Hematopoietic multipotent progenitor cell treated with erythropoietin and hydrocortisone succinate and interleukin-3 and kit ligand, for 17 days (in vitro differentiated cells): ENCODE data around the gene OR1B1.
"Not testable (repeated sequence)": the region's sequence is repeated elsewhere in the genome, so short reads cannot be mapped to it uniquely, and the experiment has no call there.

ENCODE experiments used
- DNase-seq: peaks from one replicate; pipeline ENCODE4 v3.0.0-alpha.2; 2015; ENCODE audit warnings: low spot score

OR1B1 gene

DNA sequence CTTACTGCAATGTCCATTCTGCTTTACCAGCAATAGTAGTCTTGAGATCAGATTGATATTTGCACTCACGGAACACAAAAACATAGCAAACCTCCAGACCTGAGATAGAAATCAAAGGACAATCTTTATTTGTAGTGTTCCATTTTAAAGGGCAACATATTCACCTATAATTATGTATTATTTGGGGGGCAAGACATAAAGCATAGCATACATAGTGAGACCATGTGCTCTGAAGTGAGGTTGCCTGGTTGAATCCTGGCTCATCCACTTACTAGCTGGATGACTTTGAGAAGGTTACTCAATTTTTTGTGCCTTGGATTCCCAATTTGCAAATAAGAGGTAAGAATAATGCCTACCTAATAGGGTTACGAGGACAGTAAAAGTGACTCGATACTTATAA is at the start of gene OR1B1:
Gene OR1B1, minus strand, starts transcription at position 101 of the 400 bp plus-strand sequence.
- DNase-seq = no peak

DNA sequence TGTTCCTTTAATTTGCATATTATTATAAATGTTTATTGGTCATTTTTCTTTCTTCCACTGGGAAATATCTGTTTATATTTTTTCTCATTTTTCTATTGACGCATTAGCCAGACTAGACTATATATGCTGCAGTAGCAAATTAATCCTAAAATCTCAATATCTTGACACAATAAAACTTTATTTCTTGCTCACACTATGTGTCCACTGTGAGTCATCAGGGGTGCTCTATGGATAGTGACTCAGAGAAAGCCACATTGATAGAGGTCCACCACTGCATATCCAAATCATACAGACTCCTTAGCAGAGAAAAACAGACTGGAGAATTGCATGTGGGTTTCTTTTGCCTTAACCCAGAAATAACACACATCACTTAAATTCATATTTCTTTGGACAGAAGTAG is 38.3 kb upstream of the OR1B1 start:
- no peak for DNase-seq

DNA sequence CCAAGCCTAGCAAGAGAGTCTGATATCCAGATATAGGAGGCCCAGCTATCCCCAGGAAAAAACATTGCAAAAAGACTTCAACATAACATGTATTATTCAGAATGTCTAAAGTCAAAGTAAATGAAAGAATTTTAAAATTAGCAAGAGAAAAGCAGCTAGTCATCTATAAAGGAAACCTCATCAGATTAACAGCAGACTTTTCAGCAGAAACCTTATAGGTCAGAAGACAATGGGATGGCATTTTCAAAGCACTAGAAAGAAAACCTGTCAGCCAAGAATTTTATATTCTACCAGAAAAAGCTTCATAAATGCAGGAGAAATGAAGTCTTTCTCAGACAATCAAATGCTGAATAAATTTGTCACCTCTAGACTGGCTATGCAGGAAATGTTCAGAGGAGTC is 27.4 kb upstream of the OR1B1 start:
- DNase-seq = no peak

DNA sequence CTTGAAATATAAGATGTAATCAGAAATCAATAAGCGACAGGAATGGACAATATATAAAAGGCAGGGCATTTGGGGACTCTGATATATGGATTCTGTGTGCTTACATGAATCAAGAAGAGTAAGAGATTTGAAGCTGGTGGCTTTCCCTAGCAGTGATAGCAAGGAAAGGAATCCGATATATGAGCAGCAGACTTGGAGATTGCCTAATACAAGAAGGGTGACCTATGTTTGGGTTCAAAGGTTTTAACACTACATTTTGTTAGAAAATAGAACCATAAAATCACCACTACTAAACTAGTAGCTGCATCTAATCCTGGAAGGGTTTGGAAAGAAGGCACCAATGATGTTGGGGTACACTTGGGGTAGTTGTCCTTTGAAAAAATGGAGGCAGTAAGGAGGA is 15.1 kb upstream of the OR1B1 start:
- DNase-seq = no peak

DNA sequence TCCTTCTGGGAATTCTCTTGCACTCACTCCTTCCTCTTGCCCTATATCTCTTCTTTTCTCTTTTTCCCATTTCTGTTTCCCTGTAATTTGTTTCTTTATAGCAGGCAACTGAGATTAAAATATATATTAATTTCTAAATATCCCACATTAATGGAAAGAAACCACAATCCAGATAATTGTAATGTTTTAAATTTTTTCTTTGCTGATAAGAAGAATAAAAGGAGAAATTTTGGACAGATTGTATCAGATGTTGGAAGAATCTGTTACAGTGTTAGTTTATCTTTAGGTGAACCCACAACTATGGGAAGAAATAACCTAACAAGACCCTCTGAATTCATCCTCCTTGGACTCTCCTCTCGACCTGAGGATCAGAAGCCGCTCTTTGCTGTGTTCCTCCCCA is 4.0 kb upstream of the OR1B1 start, which contains the start of gene OR1L1:
Gene OR1L1, plus strand, starts transcription at position 301 of the 400 bp plus-strand sequence. Its CDS starts 0 bp downstream, at position 301.
- DNase-seq = no peak

DNA sequence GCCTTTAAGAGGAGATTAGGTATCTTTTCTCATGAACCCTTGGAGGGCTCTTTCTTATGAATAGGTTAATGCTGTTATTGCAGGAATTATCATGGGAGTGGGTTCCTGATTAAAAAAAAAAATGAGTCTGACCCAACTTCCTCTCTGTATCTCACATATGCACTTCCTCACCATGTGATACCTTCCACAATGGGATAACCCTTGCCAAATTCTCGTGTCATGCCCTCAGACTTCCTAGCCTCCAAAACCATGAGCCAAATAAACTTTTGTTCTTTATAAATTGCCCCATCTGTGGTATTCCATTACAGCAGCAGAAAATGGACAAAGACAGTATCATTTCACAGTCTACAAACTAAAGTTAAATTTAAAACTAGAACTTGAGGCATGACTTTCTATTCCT is 1.0 kb downstream of the OR1B1 start:
- DNase-seq = no peak

DNA sequence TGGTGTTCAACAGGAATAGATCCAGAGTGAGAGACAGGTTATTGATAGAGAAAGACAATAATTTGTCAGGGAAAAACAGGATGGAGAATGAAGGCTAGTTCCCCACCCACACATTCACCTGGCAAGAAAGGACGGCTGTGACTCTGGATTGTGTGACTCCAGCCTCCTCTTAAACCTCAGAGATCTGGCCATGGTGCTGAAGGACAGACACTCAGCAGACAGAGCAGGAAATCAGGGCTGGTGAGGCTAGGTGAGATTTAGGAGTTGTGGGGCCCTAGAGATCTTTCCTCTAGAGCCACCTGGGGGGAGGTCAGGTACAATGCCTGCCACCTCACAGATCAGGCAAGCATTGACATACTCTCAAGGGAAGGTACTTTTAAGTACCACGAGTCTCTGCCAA is 15.2 kb downstream of the OR1B1 start:
- DNase-seq = no peak

DNA sequence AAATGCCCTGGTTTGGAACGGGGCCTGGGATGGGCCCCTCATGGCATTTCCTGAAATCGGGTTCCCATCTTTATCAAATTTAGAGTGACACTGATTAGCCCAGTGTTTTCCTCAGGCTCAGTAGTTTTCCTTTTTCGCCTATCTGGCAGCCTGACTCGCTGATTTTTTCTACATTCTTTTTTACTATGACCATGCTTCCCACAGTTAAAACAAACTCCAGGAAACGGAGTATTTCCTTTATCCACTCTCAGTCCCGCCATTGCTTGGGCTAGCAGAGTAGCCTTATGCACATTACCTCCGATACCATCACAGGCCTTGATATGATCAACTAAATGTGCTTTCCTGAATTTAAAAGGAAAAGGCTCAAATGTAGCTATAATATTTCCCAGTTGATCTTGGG is 37.4 kb downstream of the OR1B1 start:
- DNase-seq = no peak

DNA sequence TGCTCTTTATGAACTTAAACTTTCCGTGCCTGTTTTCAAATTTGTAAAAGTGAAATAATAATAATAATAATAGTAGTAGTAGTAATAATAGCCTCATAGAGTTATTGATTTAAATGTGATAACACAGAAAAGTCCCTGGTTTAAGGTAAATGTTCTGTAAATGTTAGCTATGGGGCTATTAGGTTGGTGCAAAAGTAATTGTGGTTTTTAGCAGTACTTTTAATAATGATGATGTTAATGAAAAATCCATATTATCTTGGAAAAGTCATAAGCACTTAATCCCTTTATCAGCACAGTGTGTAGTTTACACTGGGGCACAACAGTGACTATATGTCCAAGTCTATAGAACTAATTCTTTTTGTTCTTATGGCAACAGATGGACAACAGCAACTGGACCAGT is 43.1 kb downstream of the OR1B1 start, which contains the start of gene OR1Q1:
Gene OR1Q1, plus strand, starts transcription at position 377 of the 400 bp plus-strand sequence. Its CDS starts 0 bp downstream, at position 377.
- no peak for DNase-seq

DNA sequence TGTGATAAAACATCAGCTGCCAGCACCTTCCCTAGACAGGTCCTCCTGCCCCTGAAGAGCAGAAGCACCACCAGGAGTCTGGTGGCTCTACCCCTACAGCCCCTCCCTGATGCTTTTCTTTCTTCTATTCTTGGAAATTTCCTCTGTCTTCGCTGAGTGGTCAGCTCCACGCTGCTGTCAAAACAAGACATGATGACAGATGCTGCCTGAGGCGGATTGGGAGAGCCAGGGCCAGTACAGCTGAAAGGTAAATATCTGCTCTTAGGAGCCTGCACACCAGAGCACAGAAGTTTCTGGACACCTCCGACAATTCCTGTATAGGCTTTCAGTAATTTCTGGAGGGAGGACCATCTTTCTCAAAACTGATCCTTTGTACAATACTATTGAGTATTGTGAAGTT is 47.6 kb downstream of the OR1B1 start:
- no peak for DNase-seq

DNA sequence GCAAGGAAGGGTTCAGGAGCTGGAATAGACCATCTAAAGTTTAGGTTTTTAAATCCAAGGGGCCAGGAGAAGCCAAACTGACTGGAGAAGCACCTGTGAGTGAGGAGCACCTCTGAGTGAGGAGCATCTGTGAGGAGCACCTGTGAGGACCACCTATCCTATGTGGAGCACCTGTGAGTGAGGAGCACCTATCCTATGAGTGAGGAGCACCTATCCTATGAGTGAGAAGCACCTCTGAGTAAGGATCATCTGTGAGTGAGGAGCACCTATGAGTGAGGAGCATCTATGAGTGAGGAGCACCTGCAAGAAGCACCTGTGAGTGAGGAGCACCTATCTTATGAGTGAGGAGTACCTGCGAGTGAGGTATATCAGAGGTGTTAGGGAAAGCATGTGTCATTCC is 50.8 kb downstream of the OR1B1 start:
- DNase-seq = no peak

DNA sequence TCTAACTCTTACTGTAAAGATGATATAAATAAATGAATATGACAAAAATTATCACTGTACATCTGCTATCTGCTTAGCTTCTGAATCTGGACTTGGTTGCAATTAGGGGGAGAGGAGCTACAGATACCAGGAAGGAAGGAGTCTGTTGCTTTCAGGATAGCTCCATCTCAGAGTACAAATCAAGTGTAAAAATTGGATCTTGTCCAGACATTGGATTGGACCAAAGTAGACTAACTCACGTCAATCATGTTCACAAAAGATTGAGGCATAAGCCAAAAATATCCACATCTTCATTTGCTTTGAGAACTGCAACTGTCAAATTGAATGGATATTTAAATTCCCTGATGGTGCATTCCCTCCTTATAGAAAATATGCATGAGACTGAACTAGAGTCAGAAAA is 51.7 kb downstream of the OR1B1 start:
- no peak for DNase-seq

DNA sequence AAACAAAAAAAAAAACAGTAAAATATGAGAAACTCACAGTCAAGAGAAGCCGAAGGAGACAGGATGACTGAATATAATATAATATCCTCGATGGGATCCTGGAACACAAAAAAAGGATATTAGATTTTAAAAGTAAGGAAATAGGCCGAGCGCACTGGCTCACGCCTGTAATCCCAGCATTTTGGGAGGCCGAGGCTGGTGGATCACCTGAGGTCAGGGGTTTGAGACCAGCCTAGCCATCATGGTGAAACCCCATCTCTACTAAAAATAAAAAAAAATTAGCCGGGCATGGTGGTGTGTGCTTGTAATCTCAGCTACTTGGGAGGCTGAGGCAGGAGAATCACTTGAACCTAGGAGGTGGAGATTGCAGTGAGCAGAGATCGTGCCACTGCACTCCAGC is 74.1 kb downstream of the OR1B1 start, which contains the start of gene OR1L8:
Gene OR1L8, minus strand, starts transcription at position 101 of the 400 bp plus-strand sequence. CDS start 14,907 bp downstream, outside the sequence.
- DNase-seq = not testable (repeated sequence)

DNA sequence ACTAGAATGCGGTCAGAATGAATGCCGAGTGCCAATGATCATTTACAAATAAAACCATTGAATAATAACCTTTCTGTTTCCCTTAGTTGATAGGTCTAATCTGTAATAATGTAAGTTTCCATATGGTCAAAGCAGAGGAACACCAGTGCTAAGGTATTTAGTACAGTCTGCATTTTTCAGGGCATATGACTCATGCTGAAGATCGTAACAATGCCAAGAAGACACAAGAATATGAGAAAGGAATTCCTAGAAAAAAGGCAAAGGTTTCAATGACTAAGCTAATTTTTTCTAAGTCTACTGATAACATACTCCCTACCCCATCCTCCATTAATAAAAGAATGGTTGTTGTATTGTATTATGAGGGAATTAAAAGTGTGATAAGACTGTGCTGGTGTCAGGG is 77.1 kb downstream of the OR1B1 start:
- DNase-seq = no peak

DNA sequence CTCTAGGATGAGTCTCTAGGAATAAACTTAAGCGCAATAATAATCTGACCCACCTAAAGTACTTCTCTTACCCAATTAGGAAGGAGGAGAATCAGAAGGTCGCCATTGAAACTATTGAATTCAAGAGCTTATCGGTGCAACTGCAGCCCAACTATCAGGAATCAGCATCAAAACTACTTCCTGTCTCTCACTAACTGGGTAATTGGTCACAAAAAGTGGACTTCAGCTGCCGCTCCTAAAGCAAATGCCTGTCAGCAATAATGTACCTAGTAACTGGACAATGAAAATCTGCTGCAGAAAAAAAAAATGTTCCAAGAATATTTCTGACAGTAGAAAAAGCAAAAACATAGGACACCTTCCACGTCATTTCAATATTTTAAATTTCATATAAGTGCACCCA is 77.6 kb downstream of the OR1B1 start:
- DNase-seq = no peak
